VCaP (cell line): ENCODE results near the gene NDP.

Experiments
- H3K27ac ChIP-seq: fragments of 450-650 bp; 2 replicates; pipeline ENCODE4 v1.5.1; 2017
- TF ChIP-seq, protein P1 (sequence below): fragments of 450-650 bp; conservative IDR thresholded peaks from 2 replicates; pipeline ENCODE4 v1.5.1; 2017; ENCODE audit warnings: mild to moderate bottlenecking, moderate library complexity

The NDP gene

DNA sequence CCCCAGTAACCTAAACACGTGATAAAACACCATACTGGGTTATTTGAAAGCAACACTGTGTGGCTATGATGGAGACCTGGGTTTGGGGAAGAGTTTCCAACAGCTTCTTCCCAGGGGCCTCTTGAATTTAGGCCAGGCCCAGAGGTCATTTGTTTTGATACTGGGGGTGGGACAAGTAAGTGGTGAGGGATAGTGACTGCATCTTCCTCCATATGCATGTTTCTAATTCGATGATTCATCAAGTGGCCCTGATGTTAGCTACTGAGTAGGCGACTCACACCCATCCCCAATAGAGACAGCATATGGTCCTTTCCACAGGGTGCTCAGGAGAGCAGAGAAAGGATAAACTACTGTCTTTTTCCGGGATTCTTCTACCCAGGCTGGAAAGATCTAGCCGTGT, 2.7 kb downstream of the NDP start:
- TF ChIP-seq, protein P1, sequence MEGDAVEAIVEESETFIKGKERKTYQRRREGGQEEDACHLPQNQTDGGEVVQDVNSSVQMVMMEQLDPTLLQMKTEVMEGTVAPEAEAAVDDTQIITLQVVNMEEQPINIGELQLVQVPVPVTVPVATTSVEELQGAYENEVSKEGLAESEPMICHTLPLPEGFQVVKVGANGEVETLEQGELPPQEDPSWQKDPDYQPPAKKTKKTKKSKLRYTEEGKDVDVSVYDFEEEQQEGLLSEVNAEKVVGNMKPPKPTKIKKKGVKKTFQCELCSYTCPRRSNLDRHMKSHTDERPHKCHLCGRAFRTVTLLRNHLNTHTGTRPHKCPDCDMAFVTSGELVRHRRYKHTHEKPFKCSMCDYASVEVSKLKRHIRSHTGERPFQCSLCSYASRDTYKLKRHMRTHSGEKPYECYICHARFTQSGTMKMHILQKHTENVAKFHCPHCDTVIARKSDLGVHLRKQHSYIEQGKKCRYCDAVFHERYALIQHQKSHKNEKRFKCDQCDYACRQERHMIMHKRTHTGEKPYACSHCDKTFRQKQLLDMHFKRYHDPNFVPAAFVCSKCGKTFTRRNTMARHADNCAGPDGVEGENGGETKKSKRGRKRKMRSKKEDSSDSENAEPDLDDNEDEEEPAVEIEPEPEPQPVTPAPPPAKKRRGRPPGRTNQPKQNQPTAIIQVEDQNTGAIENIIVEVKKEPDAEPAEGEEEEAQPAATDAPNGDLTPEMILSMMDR = no peak
- H3K27ac ChIP-seq = no peak overlapping the region

DNA sequence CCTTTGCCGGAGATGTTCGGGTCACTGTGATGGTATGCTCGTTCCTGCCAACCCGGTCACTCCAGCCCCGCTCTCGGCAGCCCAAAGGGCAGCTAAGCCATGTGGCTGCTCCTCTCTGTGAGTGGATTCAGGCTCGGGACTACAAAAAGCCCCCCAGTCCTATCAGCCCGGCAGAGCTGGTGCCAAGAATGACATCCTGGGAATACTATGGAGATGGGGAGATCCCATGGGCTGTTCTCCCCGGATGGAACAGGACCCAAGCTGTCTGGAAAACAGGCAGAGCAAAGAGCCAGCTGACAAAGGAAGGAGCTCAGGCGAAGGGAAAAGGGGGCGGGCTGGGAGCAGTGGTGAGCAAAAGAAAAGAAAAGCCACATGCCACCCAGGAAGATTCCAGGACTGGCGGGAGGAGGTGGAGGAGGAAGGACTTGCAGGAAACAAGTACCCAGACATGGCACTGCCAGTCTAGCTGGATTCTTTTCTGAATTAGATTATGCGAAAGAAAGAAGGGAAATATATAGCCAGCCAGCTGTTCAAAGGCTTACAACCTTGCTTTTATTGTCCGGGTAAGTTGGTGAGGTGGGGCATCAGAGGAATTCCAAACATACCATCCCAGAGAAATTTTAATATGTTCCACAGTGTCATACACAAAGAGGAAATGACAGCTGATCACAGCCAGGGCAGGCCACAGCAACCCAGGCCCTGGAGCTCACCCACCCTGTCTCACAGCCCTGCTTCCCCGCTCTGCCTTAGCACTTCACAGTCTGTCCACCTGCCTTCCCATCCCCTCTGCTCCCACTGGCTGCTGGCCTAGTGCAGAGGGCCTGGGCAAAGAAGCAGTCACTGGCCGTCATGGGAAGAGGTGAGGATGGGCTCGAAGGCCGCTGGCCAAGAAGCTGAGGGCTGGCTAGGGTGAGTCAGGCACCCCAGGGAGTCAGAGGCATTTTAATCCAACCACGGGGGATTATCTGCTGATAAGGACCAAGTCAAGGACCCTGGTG, 3.4 kb downstream of the NDP start:
- no peak overlapping the region for H3K27ac ChIP-seq
- TF ChIP-seq, protein P1 = no peak

DNA sequence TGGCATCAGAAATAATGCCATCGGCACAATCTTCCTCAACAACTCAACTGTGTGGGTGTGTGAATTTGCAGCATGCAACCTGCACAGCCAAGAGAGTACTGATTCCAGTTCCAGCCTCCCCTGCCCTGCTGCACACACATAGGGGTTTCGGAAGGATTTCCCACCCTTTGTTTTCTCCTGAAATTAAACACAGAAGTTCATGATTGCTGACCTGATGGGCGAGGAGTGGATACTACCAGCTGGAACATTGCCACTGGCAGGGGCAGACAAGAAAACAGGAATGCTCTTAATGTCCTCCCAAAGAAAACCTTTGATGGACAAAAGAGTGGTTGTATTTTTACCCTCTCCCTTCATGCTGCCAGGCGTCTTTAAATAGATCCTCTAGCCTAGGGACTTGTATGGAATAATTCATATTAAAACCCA, 4.8 kb downstream of the NDP start:
- TF ChIP-seq, protein P1 = no peak
- no peak overlapping the region for H3K27ac ChIP-seq

GRCh38 chrX:43964936-43965335, 8.3 kb downstream of the NDP start:
- H3K27ac ChIP-seq = no peak overlapping the region
- TF ChIP-seq, protein P1 = no peak

DNA sequence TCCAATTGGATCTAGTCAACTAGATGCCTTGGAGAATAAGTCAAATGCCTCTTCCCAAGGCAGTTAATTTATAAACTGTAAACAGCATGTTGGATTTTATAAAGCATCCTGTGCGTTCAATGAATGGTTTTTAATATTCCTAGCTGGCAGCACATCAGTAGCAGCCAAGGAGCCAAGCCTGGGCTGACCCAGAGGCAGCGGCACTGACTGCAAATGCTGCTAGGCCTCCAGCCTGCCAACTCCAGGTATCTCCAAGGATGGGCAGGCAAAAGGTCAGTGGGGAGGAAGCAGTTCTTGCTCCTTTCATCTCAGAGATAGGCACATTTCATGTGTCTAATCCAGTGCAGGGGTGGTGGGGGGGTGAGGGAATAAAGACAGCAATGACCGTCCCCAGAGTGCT, 9.5 kb downstream of the NDP start:
- H3K27ac ChIP-seq = no peak overlapping the region
- TF ChIP-seq, protein P1 = no peak

DNA sequence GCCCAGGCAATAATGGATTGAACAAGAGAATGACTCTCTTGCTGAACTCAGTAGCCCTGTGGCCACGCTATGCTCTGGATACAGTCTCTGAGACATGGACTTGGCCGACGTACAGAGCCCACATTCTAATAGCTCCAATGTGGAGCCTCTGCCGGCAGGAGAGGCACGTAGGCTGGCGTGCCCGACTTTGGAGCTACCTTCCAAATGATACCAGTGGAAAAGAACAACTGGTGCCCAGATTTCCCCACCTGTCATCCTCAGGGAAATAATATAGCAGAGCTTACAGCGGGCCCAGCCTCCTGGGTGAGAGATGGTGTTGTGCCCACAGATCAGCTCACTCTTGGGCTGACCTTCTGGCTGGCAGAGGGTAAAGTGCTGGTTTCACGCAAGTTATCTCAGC, 10.6 kb downstream of the NDP start:
- no peak overlapping the region for H3K27ac ChIP-seq
- TF ChIP-seq, protein P1 = no peak

GRCh38 chrX:43961699-43962098, 11.5 kb downstream of the NDP start:
- no peak overlapping the region for H3K27ac ChIP-seq
- TF ChIP-seq, protein P1 = no peak; the same call in 1 of the 2 replicates
